ENCODE measurements around the gene IL17D. TPM values are rescaled to one million over a fixed set of nuclear protein-coding genes. Genes with fewer than 3 reads are reported as not detected.

The IL17D gene
- total and polyA plus RNA-seq, 12 donors: 0.47 to 3.8 (median 1.4) TPM

DNA sequence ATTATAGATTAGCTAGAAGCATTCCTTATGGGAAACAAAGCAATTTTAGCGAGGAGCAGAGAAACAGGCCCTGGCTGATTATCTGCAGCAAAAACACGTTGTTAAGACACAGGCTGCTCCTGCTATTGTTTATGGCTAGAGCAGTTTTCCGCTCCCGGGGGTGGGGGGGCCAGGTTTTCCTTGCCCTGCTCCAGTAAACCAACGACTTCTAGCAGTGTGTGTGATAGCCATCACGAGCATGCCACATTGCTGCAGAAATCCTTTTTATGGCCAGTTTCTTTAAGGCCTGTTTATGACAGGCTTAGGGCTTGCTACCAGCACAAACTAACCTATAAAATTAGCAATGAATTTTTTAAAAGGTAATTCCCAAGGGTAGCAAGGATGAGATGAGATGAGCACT is 18.4 kb upstream of the IL17D start:
- DNase-seq: no peak
- Histone ChIP-seq H3K27me3 (no peaks in the 10 kb centered on the region), H3K36me3 (replicated peaks in 1 of 2) (no peaks in the 10 kb centered on the region), H3K4me3 (no peak overlapping the region), H3K9me3 (replicated peaks in 1 of 3) (no peaks in the 10 kb centered on the region), H3K27ac (no peak overlapping the region), H3K4me1 (replicated peaks in 1 of 2) (no peaks in the 10 kb centered on the region)
- WGBS, 4 donors: 73 to 86% (median 83%) methylated on average over 6 of the region's 6 CpGs
- TF ChIP-seq, protein P1, sequence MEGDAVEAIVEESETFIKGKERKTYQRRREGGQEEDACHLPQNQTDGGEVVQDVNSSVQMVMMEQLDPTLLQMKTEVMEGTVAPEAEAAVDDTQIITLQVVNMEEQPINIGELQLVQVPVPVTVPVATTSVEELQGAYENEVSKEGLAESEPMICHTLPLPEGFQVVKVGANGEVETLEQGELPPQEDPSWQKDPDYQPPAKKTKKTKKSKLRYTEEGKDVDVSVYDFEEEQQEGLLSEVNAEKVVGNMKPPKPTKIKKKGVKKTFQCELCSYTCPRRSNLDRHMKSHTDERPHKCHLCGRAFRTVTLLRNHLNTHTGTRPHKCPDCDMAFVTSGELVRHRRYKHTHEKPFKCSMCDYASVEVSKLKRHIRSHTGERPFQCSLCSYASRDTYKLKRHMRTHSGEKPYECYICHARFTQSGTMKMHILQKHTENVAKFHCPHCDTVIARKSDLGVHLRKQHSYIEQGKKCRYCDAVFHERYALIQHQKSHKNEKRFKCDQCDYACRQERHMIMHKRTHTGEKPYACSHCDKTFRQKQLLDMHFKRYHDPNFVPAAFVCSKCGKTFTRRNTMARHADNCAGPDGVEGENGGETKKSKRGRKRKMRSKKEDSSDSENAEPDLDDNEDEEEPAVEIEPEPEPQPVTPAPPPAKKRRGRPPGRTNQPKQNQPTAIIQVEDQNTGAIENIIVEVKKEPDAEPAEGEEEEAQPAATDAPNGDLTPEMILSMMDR (IDR thresholded peaks at IDR 0.05): no peak
- TF ChIP-seq POLR2A (IDR thresholded peaks at IDR 0.05): no peak
- intact Hi-C loops (cut with DNase I): no loop called here

- no peaks in the 10 kb centered on the region for H3K36me3 ChIP-seq (replicated peaks in 1 of 2)
Observed at GRCh38 chr13:20686167-20686566, 17.3 kb upstream of the IL17D start.

DNA sequence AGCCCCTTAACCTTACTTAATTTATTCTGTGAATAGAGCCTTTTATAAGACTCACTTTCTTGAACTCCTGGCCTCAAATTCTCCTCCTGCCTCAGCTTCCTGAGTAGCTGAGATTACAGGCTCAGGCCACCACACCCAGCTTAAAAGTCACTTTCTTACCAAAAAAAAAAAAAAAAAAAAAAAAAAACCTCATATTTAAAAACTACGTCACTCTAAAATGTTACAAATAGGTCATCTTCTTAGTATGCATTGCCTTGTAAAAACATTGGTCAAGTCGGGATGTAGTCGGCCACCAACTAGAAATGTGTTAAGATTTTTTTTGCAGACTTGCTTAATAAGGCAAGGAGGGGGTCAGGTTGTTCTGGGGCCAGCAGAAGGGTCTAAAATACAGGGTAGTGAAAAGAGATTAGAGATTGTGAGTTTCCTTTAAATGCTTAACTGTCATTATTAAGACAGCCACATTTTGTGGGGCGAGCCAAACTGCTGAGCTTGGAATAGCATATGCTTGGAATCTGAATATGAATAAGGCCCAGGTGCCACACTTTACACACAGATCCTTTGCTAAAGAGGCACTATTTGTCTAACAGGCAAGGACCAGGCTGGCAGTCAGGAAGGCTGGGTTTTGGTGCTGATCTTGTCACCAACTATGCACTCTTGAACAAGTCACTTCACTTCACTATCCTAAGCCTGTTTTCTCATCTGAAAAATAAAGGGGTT is 16.5 kb upstream of the IL17D start:
- Histone ChIP-seq H3K36me3 (replicated peaks in 1 of 2) (no peaks in the 10 kb centered on the region), H3K27ac (no peak overlapping the region), H3K27me3 (no peaks in the 10 kb centered on the region), H3K9me3 (replicated peaks in 1 of 3) (no peaks in the 10 kb centered on the region), H3K4me1 (replicated peaks in 1 of 2) (no peaks in the 10 kb centered on the region), H3K4me3 (no peak overlapping the region)
- no peak for DNase-seq
- 84 to 88% (median 86%) methylated on average over 4 of the region's 4 CpGs for WGBS, 4 donors
- intact Hi-C loops (cut with DNase I): no loop called here
- TF ChIP-seq, protein P1 (IDR thresholded peaks at IDR 0.05): no peak
- no peak for TF ChIP-seq POLR2A (IDR thresholded peaks at IDR 0.05)

More at GRCh38 chr13:20686167-20686566, 17.3 kb upstream of the IL17D start:
- WGBS, 4 donors: 91 to 100% (median 93%) methylated on average over 1 of the region's 1 CpG
- H3K4me1 ChIP-seq (replicated peaks in 1 of 2): no peaks in the 10 kb centered on the region
- H3K27me3 ChIP-seq: no peaks in the 10 kb centered on the region
- no peak for DNase-seq
- H3K4me3 ChIP-seq: no peak overlapping the region
- intact Hi-C loops (cut with DNase I): no loop called here
- H3K27ac ChIP-seq: no peak overlapping the region
- TF ChIP-seq POLR2A (IDR thresholded peaks at IDR 0.05): no peak
- TF ChIP-seq, protein P1 (IDR thresholded peaks at IDR 0.05): no peak
- no peaks in the 10 kb centered on the region for H3K9me3 ChIP-seq (replicated peaks in 1 of 3)

GRCh38 chr13:20689291-20689690 is 14.2 kb upstream of the IL17D start:
- Histone ChIP-seq H3K9me3 (replicated peaks in 1 of 3) (no peaks in the 10 kb centered on the region), H3K36me3 (replicated peaks in 1 of 2) (no peaks in the 10 kb centered on the region), H3K4me3 (no peak overlapping the region), H3K27ac (no peak overlapping the region), H3K4me1 (replicated peaks in 1 of 2) (no peaks in the 10 kb centered on the region), H3K27me3 (no peaks in the 10 kb centered on the region)
- no peak for DNase-seq
- intact Hi-C loops (cut with DNase I): no loop called here
- WGBS, 4 donors: 93 to 98% (median 96%) methylated on average over 3 of the region's 3 CpGs
- TF ChIP-seq, protein P1 (IDR thresholded peaks at IDR 0.05): no peak
- TF ChIP-seq POLR2A (IDR thresholded peaks at IDR 0.05): no peak

All from adrenal gland (tissue), 12 donors.